Measurements from ENCODE around the gene SLC24A3.
A peak's percentile ranks its signal among the peaks of the same experiment; 100 is the strongest.

Gene SLC24A3

DNA sequence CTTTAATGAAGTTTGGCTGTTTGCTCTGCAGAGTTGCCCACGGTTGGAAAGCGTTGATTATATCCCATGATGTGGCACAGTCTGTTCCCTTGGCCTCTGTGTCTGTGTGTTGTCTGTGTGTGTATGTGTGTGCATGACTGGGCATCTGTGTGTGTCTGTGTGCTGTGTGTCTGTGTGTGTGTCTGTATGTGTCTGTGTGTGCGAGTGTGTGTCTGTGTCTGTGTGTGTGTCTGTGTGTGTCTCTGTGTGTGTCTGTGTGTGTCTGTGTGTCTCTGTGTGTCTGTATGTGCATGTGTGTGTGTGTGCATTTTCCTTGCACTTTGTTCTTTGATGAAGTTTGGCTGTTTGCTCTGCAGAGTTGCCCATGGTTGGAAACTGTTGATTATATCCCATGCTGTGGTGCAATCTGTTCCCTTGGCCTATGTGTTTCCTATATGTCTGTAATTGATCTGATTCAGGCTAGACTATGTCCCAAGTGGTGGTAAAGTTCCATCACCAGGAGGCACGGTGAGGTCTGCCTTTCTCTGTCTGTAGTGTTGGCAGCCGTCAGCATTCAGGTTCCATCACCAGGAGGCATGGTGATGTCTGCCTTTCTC is 467.6 kb downstream of the SLC24A3 start:
- no peak for DNase-seq (ENCODE audit: low spot score)

DNA sequence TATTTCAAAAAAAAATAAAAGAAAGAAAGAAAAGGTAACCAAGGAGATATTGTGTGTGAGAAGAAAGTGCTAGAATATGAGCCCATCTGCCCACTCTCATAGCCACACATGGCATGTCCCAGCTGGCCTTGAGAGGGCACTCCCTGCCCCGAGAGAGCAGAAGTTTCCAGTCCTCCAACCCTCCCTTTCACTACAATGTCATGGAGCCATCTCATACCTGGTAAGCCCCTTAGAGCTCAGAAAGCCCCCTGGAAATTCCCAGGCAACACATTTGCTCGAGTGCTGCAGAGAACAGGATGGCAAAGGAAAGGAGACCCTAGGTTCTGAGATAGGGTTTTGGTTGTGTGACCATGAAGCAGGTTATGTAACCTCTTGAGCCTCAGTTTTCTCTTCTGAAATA is 469.8 kb downstream of the SLC24A3 start:
- DNase-seq (ENCODE audit: low spot score), result no peak

DNA sequence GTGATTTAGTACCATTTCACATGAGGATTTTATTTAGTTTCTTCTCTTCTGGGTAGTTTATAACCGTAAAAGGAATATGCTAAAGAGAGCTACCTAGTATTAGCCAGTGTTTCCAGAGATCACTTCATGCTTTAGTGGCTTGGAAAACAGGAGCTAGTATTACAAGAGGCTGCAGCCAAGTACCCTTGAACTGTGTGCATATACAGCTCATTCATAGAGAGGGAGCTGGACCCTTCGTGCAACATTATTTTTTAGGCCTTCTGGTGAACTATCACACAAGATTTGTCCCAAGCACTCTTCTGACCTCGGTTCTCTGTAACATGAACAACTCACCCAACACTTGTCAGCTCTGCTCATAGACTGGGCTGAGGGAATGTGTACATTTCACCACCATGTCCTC is 470.7 kb downstream of the SLC24A3 start:
- no peak for DNase-seq (ENCODE audit: low spot score)

DNA sequence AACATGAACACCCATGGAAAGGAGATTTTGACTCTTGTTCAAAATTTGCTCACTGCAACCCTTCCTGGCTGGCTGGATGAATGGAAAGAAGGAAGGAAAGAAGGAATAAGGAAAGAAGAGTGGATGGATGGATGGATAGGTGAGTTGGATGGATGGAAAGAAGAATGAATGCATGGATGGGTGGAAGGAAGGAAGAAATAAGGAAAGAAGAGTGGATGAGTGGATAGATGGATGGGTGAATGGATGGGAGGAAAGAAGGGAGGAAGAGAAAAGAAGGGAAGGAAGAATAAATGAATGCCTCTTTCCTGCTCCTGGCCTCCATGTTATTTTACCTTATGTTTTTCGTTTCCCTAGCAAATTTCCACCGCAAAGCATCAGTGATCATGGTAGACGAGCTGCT is 471.4 kb downstream of the SLC24A3 start:
- DNase-seq (ENCODE audit: low spot score), result no peak

DNA sequence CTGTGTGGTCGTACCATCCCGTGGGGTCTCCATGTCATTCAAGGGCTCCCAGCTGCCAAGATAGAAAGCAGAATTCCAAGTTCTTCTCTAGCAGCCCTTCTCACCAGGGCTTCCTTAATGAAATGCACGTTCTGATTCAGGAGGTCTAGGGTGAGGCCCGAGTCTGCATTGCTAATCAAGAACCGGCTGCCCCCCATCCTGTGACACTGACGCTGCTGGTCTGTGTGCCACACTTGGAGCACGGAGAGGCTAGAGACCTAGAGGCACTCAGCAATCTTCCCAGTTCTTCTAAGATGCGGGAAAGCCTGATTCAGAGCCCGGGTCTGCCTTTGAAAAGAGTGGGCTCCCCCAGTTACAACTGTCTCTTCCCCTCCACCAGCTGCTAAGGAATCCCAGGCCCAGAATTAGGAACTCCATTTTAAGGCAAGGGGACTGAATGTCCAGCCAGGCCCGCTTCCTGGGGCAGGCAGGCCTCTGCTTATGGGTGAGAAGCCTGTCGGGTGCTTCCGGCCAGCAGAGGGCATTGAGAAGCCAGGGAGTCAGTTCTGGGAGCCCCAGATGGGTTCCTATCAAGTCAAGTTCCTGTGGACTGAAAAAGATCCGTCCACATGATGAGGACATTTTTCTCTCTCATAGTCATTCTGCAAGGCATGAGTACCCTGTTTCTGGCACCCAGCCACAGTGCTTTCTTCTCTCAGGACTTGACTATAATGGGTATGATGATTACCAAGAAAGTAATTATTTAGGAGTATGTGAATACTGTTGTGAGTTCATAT is 475.8 kb downstream of the SLC24A3 start:
- no peak for DNase-seq (ENCODE audit: low spot score)

DNA sequence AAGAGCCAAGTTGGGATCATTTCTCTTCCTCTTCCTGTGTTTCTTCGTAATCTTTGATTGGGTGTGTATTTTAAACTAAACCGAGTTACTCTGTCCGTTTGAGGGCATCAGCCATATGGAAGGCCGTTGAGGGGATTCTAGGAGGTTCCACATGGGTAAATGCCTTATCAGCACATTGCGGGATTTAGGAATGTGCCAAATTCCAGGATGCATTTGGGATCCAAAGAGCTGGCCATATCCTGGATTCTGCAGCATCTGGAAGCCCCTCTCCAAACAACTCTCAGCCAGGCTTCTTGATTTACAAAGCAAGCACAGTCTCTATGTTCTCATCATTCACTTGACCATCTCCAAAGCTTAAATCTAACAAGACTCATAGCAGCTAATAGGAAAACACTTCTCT is 478.0 kb downstream of the SLC24A3 start:
- no peak for DNase-seq (ENCODE audit: low spot score)

DNA sequence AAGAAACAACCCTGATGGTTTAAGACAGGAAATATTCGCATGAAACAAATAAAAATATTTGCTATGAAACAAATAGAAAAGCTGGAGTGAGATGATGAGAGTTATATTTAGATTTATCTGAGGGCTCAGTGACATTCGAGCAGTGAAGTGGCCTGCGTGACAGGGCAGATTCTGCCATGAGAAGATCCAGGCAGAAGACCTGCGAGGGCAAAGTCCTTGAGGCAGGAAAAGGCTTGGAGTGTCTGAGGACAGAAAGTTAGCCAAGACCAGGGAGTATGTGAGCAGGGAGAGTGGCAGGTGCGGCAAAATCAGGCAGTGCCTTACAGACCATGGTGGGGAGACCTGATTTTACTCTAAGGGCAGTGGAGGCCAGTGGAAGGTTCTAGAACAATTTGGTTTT is 478.7 kb downstream of the SLC24A3 start:
- DNase-seq (ENCODE audit: low spot score), result no peak

DNA sequence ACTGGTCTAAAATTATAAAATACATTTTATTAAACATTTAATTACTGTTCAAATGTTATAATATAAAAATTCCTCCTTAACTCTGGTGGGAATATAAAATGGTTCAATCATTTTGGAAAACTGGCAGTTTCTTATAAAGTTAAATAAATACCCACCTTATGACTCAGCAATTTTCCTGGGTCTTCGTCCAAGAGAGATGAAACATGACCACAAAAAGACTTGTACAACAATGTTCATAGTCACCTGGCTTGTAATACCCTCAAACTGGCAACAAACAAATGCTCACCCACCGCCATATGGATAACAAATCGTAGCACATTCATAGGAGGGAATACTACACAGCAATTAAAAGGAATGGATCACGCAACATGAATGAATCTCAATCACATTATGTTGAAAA is 479.7 kb downstream of the SLC24A3 start:
- DNase-seq (ENCODE audit: low spot score), result no peak

DNA sequence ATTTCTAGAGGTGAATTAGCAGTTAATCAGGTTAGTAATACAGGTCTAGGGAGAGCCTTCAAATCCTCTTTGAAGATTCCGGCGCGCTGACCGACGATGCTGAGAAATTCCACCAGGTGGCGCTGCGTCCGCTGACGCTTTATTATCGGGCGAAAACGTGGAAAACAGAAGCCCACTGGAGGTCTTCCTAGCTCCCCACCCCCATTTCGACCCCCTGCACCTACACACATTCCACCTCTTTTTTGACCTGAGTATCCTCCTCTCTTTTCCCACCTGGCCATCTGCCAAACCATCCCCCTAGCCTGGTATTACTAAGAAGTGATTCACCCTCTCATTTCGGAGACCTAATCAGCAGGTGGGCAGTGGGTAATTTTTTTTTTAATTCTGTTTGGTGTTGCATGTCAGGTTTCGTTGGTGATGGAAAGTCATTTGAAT is 480.3 kb downstream of the SLC24A3 start:
- peak; percentile 57 for DNase-seq (ENCODE audit: low spot score)

DNA sequence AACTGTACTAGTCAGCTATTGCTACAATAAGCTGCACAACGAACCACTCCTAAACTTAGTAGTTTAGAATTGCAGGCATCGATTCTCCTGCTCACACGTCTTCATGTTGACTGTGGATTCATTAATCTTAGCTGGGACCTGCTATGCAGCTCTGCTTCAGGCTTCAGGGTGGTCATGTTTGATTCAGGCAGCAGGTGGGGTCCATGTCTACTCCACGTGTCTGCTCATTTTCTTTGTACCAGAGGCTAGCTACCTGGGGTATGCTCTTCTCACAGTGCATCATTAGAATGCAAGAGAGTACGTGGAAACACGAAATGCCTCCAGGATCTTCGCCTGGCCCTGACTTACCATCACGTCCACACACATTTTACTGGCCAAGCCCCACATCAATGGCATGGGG is 481.1 kb downstream of the SLC24A3 start:
- no peak for DNase-seq (ENCODE audit: low spot score)

DNA sequence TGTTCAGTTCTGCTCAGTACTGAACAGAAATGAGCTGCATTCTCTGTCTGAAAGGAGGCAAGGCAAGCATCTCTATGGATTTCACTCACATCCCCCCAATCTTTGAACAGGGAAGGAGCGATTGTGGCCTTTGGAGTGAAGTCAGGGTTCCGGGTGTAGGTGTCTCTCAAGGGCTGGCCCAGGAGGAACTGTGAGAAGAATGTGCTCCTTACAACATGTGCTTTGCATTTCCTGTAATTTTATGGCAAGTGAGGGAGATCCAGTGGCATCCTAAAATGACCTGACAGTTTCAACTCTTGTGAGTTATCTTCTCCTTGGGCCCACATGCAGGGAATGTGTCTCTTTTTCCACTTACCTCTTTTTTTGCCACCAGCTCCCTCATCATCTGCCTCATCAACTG is 482.6 kb downstream of the SLC24A3 start:
- no peak for DNase-seq (ENCODE audit: low spot score)

DNA sequence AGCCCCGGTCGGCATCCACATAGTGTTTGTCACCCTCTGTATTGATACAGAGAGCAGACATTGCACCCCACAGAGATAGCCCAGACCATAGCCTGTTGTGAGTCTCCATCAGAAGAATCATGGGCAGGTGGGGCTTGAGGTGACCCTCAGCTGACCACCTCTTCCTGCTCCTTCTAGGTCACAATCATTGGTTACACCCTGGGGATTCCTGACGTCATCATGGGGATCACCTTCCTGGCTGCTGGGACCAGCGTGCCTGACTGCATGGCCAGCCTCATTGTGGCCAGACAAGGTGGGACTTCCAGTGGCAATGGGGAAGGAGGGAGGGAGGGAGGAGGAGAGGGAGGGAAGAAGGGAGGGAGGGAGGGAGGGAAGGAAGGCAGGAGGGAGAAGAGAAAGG is 484.2 kb downstream of the SLC24A3 start:
- DNase-seq (ENCODE audit: low spot score), result no peak

DNA sequence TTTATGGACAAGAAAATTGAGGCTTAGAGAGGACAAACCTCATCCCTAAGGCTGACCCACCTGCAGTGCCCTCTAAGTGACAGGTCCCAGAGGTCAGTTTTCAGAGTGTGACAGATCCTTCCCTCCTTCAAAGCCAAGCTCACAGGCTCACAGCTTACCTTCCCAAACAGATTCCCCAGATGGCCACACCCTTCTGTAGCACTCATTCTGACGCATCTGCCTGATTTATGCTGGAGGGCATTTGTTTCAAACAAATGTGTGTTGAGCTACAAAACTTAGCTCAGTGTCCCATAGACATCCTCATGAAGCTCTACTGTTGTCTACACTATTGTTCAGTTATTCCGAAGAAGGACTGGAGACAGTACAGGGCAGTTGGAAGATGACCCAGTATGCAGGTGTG is 485.0 kb downstream of the SLC24A3 start:
- DNase-seq (ENCODE audit: low spot score), result no peak

DNA sequence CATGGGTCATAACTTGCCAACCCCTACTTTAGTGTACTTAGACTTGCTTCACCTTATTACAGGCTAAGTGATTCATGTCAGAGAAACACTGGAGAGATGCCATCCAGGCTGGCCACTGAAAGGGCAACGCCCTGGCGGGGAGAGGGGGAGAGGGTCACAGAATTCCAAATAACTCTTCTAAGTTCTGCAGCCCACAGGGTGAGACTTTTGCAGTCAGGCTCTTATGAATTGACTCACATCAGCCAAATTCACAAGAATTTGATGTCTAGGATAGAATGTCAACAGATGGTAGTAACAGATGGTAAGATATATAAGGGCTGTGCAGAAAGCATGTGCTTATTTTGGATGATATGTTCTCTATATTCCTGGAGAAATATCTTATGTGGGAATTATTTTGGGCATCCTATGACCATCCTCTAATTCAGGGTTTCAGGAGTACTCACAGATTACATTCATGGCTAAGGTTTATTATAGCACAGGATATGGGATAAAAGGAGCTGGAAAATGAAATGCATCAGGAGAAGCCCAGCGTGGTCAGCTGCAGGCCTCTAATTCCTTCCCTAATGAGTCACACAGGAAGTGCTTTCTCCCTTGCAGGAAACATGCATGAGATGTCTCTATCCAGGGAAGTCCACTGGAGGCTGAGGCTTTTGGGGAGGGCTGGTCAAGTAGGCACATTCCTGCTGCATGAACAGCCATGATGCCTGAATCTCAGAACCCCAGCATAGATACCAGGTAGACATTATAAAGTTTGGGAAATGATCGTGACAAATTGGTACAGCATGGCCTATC is 486.9 kb downstream of the SLC24A3 start:
- no peak for DNase-seq (ENCODE audit: low spot score)

DNA sequence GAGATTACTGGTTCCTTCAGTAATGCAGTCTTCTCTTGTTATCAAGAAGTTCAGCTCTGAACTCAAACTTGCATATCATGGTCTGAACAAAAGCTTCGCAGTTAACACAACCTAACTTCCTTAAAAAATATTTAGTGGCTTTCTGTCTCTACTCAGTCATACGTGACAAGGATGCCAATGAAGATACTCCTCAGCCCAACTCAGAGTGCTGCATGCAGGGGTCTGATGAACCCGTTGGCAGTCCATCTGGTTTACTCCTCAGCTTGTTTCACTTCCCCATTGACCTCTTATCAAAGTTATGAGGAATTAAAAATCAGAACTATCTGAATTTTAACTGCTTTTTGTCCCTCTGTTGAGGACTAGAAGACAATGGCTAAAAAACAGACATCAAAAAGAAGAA is 489.0 kb downstream of the SLC24A3 start:
- DNase-seq (ENCODE audit: low spot score), result peak; percentile 72

DNA sequence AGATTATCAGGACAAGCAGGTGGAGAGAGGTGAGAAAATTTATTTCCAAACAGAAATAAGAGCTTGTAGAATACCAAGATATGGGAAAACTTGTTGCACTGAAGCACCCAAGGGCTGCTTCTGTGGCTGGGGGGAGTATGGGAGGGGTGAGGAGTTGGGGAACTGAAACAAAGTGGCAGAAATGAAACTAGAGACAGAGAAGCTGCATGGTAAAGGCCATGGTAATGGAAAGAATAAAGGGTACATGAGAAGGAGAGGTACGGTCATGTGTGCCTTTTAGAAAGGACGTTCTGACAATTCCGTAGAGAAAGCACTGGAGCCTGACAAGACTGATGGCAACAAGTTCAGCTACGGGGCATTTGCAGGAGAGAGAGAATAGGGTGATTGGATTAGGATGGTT is 494.0 kb downstream of the SLC24A3 start:
- peak; percentile 83 for DNase-seq (ENCODE audit: low spot score)

DNA sequence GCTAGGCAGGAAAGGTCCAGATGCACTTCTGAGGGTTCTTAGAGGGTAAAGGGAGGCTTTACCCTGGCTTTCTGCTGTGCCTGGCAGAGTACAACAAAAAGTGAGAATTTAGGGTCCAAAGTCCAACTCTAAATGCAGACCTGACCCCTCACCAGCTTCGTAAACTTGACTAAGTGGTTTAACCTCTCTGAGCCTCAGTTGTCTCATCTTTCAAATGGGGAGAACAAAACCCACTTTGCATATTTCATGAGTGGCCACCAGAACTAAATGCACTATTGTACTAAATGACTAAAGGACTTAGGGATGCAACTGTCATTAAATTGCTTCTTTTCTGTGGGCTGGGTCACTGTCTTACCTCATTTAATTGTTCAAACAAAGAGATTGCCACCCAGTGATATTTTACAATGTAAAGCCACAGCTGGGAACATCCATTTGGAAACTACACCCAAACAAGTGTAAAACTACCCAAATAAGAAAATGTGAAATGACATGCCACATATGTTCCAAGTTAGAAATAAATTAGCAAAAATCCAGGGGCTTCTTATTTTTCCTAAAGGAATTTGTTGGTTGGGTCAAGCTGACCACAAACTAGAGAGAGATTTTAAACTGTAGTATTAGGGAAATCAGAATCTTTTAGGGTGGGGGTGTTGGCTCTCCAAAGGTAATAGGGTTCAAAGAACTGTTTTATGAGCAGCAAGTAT is 497.3 kb downstream of the SLC24A3 start:
- DNase-seq (ENCODE audit: low spot score), result no peak

DNA sequence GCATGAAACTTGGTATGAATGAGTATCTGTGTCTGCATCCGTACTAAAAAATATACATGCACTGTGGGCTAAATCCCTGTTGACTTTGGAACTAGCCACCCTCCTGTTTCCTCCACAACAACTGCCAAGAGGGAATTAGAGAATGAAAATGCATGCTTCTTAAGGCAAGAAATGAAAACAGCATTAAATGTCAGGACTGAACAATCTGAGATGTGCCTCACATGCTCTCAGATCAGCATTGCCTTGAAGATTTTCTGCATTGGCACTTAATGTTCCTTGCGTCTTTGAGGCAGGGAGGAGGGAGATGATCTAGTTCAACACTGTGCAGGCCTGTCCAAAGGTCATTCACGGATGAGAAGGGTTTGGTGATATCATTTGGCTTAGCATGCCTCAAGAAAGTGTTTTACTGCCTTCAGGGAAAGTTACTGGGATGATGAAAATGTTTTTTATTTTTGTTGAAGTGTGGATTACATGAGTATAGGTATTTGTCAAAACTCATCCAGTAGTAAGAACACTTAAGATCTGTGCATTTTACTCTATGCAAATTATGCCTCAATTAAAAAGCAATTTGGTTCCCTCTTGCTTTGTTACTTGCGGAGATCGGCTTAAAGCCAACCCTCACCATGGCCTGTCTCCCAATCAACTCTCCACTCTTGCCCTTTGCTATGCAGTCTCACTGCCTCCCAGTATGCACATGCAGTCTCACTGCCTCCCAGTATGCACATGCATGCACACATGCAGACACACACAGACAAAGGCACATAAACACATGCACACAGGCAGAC is 498.1 kb downstream of the SLC24A3 start:
- DNase-seq (ENCODE audit: low spot score), result no peak

DNA sequence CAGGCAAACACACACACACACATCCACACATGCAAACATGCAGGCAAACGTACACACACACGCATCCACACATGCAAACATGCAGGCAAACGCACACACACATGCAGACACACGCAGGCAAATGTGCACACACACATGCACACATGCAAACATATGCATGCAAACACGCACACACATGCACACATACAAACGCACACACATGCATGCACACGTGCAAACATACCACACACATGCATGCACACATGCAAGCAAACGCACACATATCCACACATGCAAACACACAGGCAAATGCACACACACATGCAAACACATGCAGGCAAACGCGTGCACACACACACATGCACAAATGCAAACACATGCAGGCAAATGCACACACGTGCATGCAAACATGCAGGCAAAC is 498.7 kb downstream of the SLC24A3 start:
- no peak for DNase-seq (ENCODE audit: low spot score)

DNA sequence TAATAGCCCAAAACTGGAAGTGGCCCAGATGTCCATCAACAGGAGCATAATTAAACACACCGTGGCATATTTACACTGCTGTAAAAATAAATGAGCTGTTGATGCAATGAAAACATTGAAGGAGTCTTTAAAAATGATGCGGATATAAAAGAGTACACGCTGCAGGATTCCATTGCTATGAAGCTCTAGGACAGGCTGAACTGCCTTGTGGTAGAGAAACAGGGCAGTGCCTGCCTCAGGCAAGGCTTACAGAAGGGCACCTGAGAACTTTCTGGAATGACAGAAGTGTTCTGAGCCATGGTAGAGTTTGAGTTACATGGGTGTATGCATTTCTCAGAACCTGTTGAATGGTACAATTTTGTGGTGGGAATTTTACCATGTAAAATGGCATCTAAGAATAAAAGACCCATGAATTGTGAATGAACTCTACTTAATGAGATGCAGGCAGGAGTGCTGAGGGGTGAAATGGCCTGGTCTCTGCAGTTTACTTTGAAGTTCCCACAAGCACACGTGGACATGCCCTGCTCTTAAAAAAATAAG is 500.3 kb downstream of the SLC24A3 start:
- DNase-seq (ENCODE audit: low spot score), result no peak

DNA sequence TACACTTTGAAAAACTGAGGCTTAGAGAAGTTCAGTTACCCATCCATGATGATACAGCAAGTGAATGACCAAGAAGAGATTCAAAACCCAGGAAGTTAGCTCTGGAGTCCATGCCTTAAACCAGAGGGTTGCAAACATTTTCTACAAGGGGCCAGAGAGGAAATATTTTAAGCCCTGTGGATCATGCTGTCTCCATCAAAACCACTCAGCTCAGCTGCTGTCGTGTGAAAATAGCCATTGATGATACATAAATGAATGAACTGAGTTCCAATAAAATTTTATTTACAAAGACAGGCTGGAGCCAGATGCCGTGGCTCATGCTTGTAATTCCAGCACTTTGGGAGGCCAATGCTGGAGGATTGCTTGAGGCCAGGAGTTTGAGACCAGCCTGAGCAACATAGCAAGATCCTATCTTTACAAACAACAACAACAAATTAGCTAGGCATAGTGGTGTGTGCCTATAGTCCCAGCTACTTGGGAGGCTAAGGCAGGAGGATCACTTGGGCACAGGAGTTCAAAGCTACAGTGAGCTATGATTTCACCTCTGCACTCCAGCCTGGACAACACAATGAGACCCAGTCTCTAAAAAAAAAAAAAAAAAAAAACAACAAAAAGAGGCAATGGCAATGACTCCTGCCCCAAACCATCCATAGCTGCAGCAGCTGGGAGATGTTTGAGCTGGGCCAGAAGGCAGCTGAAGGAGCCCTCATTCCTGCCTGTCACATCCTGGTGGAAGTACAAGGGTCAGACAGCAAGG is 501.6 kb downstream of the SLC24A3 start:
- DNase-seq (ENCODE audit: low spot score), result no peak
